K562 (cell line): Measurements from ENCODE around the gene KLRD1.

Experiments
- CREM ChIP-seq: IDR thresholded peaks from 2 replicates; pipeline ENCODE4 v1.6.1; 2014; ENCODE audit warnings: antibody characterized with exemption, low read depth
- CTCF ChIP-seq, 3 experiments: IDR thresholded peaks in 2 of 3; conservative IDR thresholded peaks in 1 of 3; 2 replicates each; pipeline ENCODE4 v1.5.1; 2011 to 2012; ENCODE audit warnings: low read length in 3 of 3, mild to moderate bottlenecking in 3 of 3, control low read depth in 2 of 3, improper control_type of control experiment in 1 of 3, inconsistent platforms in 1 of 3, low read depth in 1 of 3, mixed read lengths in 1 of 3, moderate library complexity in 1 of 3; ENCODE audit not compliant: insufficient read depth in 2 of 3
- DMBX1 ChIP-seq: fragments of 250-450 bp; sonication (Bioruptor Pico); IDR thresholded peaks from 2 replicates; pipeline ENCODE4 v1.8.0; 2022; ENCODE audit warnings: inconsistent platforms, mild to moderate bottlenecking, moderate library complexity, borderline replicate concordance
- EP300 ChIP-seq: IDR thresholded peaks from 2 replicates; pipeline ENCODE4 v1.6.1; 2012; ENCODE audit warnings: low read length, improper control_type of control experiment
- FOSL1 ChIP-seq: fragments of 200-800 bp; sonication (Bioruptor generic); conservative IDR thresholded peaks from 2 replicates; pipeline ENCODE4 v1.6.1; 2016; ENCODE audit warnings: missing genetic modification characterization, missing compliant biosample characterization
- GTF3C2 ChIP-seq: IDR thresholded peaks from 3 replicates; pipeline ENCODE4 v1.6.1; 2011; ENCODE audit warnings: borderline replicate concordance, mild to moderate bottlenecking, moderate library complexity; ENCODE audit not compliant: insufficient read length; ENCODE audit errors: extremely low read depth
- HNRNPH1 ChIP-seq: fragments of 200-400 bp; formaldehyde crosslinking; optimal IDR thresholded peaks from 2 replicates; pipeline ENCODE3; 2017; ENCODE audit warnings: low read depth, mild to moderate bottlenecking, low read length, moderate library complexity
- KLF13 ChIP-seq: fragments of 450-650 bp; IDR thresholded peaks from 2 replicates; pipeline ENCODE4 v1.6.1; 2016; ENCODE audit warnings: missing genetic modification characterization, low read depth, mild to moderate bottlenecking, missing compliant biosample characterization, moderate library complexity, borderline replicate concordance
- POLR2A ChIP-seq: fragments of 450-650 bp; conservative IDR thresholded peaks from 2 replicates; pipeline ENCODE4 v1.6.1; 2016
- RBBP5 ChIP-seq: fragments of 200-600 bp; sonication (generic); IDR thresholded peaks from 2 replicates; pipeline ENCODE4 v1.6.1; 2012; ENCODE audit warnings: borderline replicate concordance, mild to moderate bottlenecking, low read length, control low read depth, inconsistent platforms; ENCODE audit not compliant: insufficient read depth, poor library complexity, severe bottlenecking
- TRIM24 ChIP-seq, 2 experiments: fragments of 450-650 bp; IDR thresholded peaks; 2 replicates each; pipeline ENCODE4 v1.6.1; 2016
- ZNF274 ChIP-seq: IDR thresholded peaks from 2 replicates; pipeline ENCODE4 v1.6.1; 2011; ENCODE audit warnings: low read depth, mild to moderate bottlenecking, low read length, moderate library complexity, borderline replicate concordance
- ZNF764 ChIP-seq: fragments of 250-450 bp; sonication (Bioruptor Pico); IDR thresholded peaks from 2 replicates; pipeline ENCODE4 v1.4.0; 2020; ENCODE audit warnings: low read depth, mild to moderate bottlenecking, moderate library complexity

GRCh38 chr12:10272467-10272866 is 35.2 kb upstream of the KLRD1 start:
- TF ChIP-seq TRIM24 (IDR thresholded peaks at IDR 0.05) (no peak), CREM (no peak), ZNF274 (no peak), FOSL1 (tag) (no peak), CTCF (IDR thresholded peaks at IDR 0.05 in 2 of 3, conservative IDR thresholded peaks at IDR 0.05 in 1 of 3; ENCODE audit: insufficient read depth in 2 of 3, low read depth in 1 of 3, low read length in 3 of 3) (no peak), ZNF764 (no peak), EP300 (no peak), POLR2A (no peak), HNRNPH1 (no peak), DMBX1 (CRISPR knock-in tag) (no peak), RBBP5 (no peak), KLF13 (tag) (no peak), GTF3C2 (no peak)
